Tibial artery (tissue), 4 donors: Measurements from ENCODE around the gene CAMKMT.

Experiments
- DNase-seq, 2 donors: peaks; one replicate each; pipeline ENCODE4 v3.0.0-alpha.2; 2019
- H3K27ac ChIP-seq, 2 donors: fragments of 200-600 bp; sonication (generic) in 1 of 2; 1 replicate in 1 of 2; 2 replicates in 1 of 2; pipeline ENCODE4 v1.5.1; 2018 to 2019; ENCODE audit warnings: mild to moderate bottlenecking in 1 of 2
- H3K27me3 ChIP-seq, 2 donors: fragments of 200-600 bp; sonication (generic) in 1 of 2; one replicate each; pipeline versions ENCODE4 v1.5.1 to v1.6.0; 2016 to 2019
- H3K36me3 ChIP-seq, 3 donors: fragments of 200-600 bp; sonication (generic) in 2 of 3; one replicate each; pipeline ENCODE4 v1.5.1; 2016 to 2019; ENCODE audit warnings: mild to moderate bottlenecking in 2 of 3
- H3K4me1 ChIP-seq, 4 donors: fragments of 200-600 bp; sonication (generic) in 2 of 4; 1 replicate in 3 of 4; 2 replicates in 1 of 4; pipeline ENCODE4 v1.5.1; 2016 to 2019
- H3K4me3 ChIP-seq, 2 donors: fragments of 200-600 bp; sonication (generic) in 1 of 2; 1 replicate in 1 of 2; 2 replicates in 1 of 2; pipeline ENCODE4 v1.5.1; 2018 to 2019; ENCODE audit warnings: mild to moderate bottlenecking in 2 of 2
- H3K9me3 ChIP-seq, 3 donors: fragments of 200-600 bp; sonication (generic) in 1 of 3; one replicate each; pipeline ENCODE4 v1.5.1; 2016 to 2019
- CTCF ChIP-seq, 2 experiments: fragments of 200-600 bp in 1 of 2; fragments of 450-650 bp in 1 of 2; IDR thresholded peaks; one replicate each; pipeline ENCODE4 v1.5.1; 2017 to 2019; ENCODE audit warnings: antibody characterized with exemption in 2 of 2, mild to moderate bottlenecking in 1 of 2, moderate library complexity in 1 of 2
- intact Hi-C: fragments of 100-400 bp; cut with DNase I; formaldehyde crosslinking; loops from one replicate; pipeline ENCODE4 v1.15.0; 2023; ENCODE audit warnings: low total_unique reads

The CAMKMT gene

GRCh38 chr2:44799105-44799504 is 437.4 kb downstream of the CAMKMT start:
- no peak overlapping the region for H3K27ac ChIP-seq
- H3K27me3 ChIP-seq = peaks cover 0 to 64% of the 10 kb centered on the region in 2 donors
- no peaks in the 10 kb centered on the region for H3K9me3 ChIP-seq
- H3K4me1 ChIP-seq = peaks cover 0 to 17% (median 13%) of the 10 kb centered on the region in 4 donors
- H3K36me3 ChIP-seq = no peaks in the 10 kb centered on the region
- TF ChIP-seq CTCF (IDR thresholded peaks at IDR 0.05) = no peak
- intact Hi-C loops = no loop called here
- no peak overlapping the region for H3K4me3 ChIP-seq
- DNase-seq = no peak

DNA sequence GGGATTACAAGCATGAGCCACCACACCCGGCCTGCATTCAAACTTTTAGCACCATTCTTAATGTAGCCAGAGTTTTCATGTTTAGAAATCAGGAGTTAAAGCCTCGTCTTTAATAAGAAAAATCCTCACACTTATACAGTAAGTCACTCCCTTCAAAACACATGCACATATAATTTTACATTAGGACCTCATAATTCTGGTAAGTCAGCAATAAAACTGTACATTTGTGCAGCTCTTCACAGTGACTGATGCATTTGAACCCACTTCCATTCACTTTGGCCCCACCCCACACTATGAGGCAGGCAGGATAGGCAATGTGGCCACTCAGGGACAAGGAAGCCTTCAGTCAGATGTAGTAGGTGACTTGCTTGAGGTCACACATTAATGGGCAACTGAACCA is 438.0 kb downstream of the CAMKMT start:
- H3K27me3 ChIP-seq = peaks cover 0 to 69% of the 10 kb centered on the region in 2 donors
- intact Hi-C loops = no loop called here
- H3K9me3 ChIP-seq = no peaks in the 10 kb centered on the region
- no peak overlapping the region for H3K4me3 ChIP-seq
- H3K4me1 ChIP-seq = peaks cover 0 to 17% (median 13%) of the 10 kb centered on the region in 4 donors
- no peaks in the 10 kb centered on the region for H3K36me3 ChIP-seq
- DNase-seq = no peak
- no peak for TF ChIP-seq CTCF (IDR thresholded peaks at IDR 0.05)
- no peak overlapping the region for H3K27ac ChIP-seq

- Histone ChIP-seq H3K27ac (no peak overlapping the region), H3K4me3 (no peak overlapping the region), H3K9me3 (no peaks in the 10 kb centered on the region), H3K36me3 (no peaks in the 10 kb centered on the region), H3K4me1 (peaks cover 0 to 17% (median 13%) of the 10 kb centered on the region in 4 donors), H3K27me3 (peaks cover 0 to 78% of the 10 kb centered on the region in 2 donors)
- TF ChIP-seq CTCF (IDR thresholded peaks at IDR 0.05) = no peak
- no peak for DNase-seq
- intact Hi-C loops = no loop called here
Observed at GRCh38 chr2:44801289-44801840, 439.6 kb downstream of the CAMKMT start.

GRCh38 chr2:44801841-44802776 is 440.4 kb downstream of the CAMKMT start:
- Histone ChIP-seq H3K36me3 (no peaks in the 10 kb centered on the region), H3K27me3 (peaks cover 0 to 82% of the 10 kb centered on the region in 2 donors), H3K27ac (no peak overlapping the region), H3K4me3 (no peak overlapping the region), H3K9me3 (no peaks in the 10 kb centered on the region), H3K4me1 (peaks cover 0 to 17% (median 13%) of the 10 kb centered on the region in 4 donors)
- TF ChIP-seq CTCF (IDR thresholded peaks at IDR 0.05) = no peak
- DNase-seq = no peak
- intact Hi-C loops = no loop called here

DNA sequence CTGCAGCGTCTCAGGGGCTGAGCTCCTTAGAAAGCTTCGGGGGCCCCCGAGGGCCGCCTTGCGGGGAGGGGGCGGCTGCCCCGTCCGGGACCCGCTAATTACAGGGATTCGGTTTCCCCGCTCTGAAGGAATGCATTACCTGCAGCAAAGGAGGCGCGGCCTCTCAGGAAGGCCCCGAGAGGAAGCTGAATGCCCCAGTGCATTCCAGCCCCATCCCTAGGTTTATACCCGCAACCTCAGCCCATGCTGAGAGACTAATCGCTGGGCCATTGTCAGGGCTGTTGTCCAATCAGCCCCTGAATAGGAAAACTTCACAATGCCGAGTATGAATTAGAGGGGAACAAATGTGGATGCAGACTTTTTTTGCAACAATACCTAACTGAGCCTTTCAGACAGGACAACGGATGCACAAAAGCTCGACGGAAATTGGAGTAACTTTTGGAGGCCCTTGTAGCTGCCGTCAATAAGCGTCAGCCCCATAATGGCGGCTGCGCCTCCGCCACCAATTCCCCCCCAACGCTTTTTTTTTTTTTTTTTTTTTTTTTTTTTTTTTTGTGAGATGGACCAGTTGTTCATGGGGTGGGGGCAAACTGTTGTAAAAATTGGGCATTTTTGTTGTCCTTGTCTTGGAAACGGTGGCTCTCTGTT is 441.2 kb downstream of the CAMKMT start:
- no peak for DNase-seq
- peaks cover 0 to 84% of the 10 kb centered on the region in 2 donors for H3K27me3 ChIP-seq
- H3K4me1 ChIP-seq = peaks cover 0 to 17% (median 13%) of the 10 kb centered on the region in 4 donors
- no peak overlapping the region for H3K27ac ChIP-seq
- intact Hi-C loops = no loop called here
- H3K36me3 ChIP-seq = no peaks in the 10 kb centered on the region
- H3K4me3 ChIP-seq = no peak overlapping the region
- H3K9me3 ChIP-seq = no peaks in the 10 kb centered on the region
- no peak for TF ChIP-seq CTCF (IDR thresholded peaks at IDR 0.05)
